DND-41 (cell line): ENCODE data around the gene ZCCHC14.

Source experiments
- ATAC-seq: fragments of 200-7000 bp; cut with Tn5 transposase; 3 replicates; pipeline ENCODE4 v1.9.1; 2021; ENCODE audit warnings: low read depth; ENCODE audit not compliant: insufficient read depth
- DNase-seq: peaks from one replicate; pipeline ENCODE4 v3.0.0-alpha.2; 2020
- H2AFZ ChIP-seq: 2 replicates; pipeline ENCODE4 v1.6.0; 2012; ENCODE audit warnings: low read depth, low read length
- H3K27ac ChIP-seq: 2 replicates; pipeline ENCODE4 v1.5.1; 2012; ENCODE audit warnings: low read length, inconsistent platforms
- H3K27me3 ChIP-seq: fragments of 200-600 bp; sonication (generic); 2 replicates; pipeline ENCODE4 v1.6.0; 2012; ENCODE audit warnings: low read length, mild to moderate bottlenecking, inconsistent platforms; ENCODE audit not compliant: insufficient read depth, poor library complexity
- H3K36me3 ChIP-seq: 2 replicates; pipeline ENCODE4 v1.5.1; 2012; ENCODE audit warnings: low read length, inconsistent platforms; ENCODE audit not compliant: insufficient read depth
- H3K4me1 ChIP-seq: 2 replicates; pipeline ENCODE4 v1.5.1; 2012; ENCODE audit warnings: mild to moderate bottlenecking, low read length; ENCODE audit not compliant: insufficient read depth
- H3K4me2 ChIP-seq: 2 replicates; pipeline ENCODE4 v1.6.0; 2012; ENCODE audit warnings: mild to moderate bottlenecking, moderate library complexity, low read length, inconsistent platforms; ENCODE audit not compliant: insufficient read depth
- H3K4me3 ChIP-seq, 2 experiments: fragments of 200-600 bp in 1 of 2; shearing (Covaris generic) in 1 of 2; 2 replicates each; pipeline ENCODE4 v1.5.1; 2012 to 2016; ENCODE audit warnings: inconsistent platforms in 2 of 2, low read length in 2 of 2, mild to moderate bottlenecking in 2 of 2, low read depth in 1 of 2, moderate library complexity in 1 of 2
- H3K79me2 ChIP-seq: 2 replicates; pipeline ENCODE4 v1.6.0; 2012; ENCODE audit warnings: low read length, inconsistent platforms; ENCODE audit not compliant: insufficient read depth
- H3K9ac ChIP-seq: 2 replicates; pipeline ENCODE4 v1.6.0; 2012; ENCODE audit warnings: low read depth, mild to moderate bottlenecking, inconsistent platforms, low read length, moderate library complexity
- H3K9me3 ChIP-seq: 2 replicates; pipeline ENCODE4 v1.5.1; 2012; ENCODE audit warnings: low read length, moderate library complexity, mild to moderate bottlenecking, inconsistent platforms; ENCODE audit not compliant: insufficient read depth, severe bottlenecking
- H4K20me1 ChIP-seq: 2 replicates; pipeline ENCODE4 v1.6.0; 2012; ENCODE audit warnings: low read length; ENCODE audit not compliant: insufficient read depth
- EZH2 ChIP-seq: IDR thresholded peaks from 3 replicates; pipeline ENCODE4 v1.6.1; 2012; ENCODE audit warnings: borderline replicate concordance, low read depth, mild to moderate bottlenecking, moderate library complexity, low read length, inconsistent platforms; ENCODE audit not compliant: severe bottlenecking
- TF ChIP-seq, protein P1 (sequence below): IDR thresholded peaks from 2 replicates; pipeline ENCODE4 v1.5.1; 2012; ENCODE audit warnings: borderline replicate concordance, low read length, moderate library complexity, mild to moderate bottlenecking; ENCODE audit not compliant: poor library complexity, severe bottlenecking; ENCODE audit errors: extremely low read depth

The ZCCHC14 gene

DNA sequence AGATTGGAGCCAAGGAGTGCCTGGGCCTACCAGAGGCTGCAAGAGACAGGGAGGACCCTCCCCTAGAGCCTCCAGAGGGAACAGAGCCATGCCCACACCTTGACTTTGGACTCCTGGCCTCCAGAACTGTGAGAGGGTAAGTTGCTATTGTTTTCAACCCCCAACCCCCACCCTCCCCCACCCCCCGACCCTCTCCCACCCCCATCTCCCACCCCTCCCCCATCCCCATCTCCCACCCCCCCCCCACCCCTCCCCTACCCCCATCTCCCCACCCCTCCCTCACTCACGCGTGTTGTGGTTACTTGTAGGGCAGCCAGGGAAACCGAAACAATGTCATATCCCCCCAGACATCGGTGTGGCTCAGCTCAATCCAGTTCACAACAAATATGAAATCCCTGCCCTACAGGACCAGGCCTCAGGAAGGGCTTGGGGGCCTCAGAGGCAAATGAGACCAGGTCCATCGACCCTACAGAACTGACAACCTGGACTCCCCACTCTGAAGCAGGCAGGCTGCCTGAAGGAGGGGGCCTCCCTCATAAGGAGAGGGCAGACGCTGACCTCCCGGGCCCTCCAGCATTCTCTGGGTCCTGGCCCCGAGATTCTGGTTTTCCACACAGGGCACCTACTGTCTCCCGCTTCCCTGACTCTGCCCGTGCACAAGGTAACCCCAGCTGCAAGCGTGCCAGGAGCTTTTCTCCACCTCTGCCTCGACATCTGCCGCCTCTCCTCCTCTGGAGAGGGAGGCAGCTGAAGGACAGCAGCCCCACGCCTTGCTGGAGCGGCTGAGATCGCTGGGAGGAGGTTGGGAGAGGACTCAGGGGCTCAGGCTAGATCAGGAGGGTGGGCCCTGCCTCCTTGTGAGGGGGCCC lies 3.0 kb upstream of the ZCCHC14 start:
- Histone ChIP-seq H2AFZ (no peak overlapping the region), H3K27me3 (no peaks in the 10 kb centered on the region), H4K20me1 (no peaks in the 10 kb centered on the region), H3K9ac (no peak overlapping the region), H3K9me3 (no peaks in the 10 kb centered on the region), H3K79me2 (no peaks in the 10 kb centered on the region), H3K36me3 (no peaks in the 10 kb centered on the region), H3K27ac (no peak overlapping the region), H3K4me2 (no peak overlapping the region), H3K4me3 (no peak overlapping the region), H3K4me1 (no peaks in the 10 kb centered on the region)
- ATAC-seq (no peak), DNase-seq (no peak)
- TF ChIP-seq, protein P1, sequence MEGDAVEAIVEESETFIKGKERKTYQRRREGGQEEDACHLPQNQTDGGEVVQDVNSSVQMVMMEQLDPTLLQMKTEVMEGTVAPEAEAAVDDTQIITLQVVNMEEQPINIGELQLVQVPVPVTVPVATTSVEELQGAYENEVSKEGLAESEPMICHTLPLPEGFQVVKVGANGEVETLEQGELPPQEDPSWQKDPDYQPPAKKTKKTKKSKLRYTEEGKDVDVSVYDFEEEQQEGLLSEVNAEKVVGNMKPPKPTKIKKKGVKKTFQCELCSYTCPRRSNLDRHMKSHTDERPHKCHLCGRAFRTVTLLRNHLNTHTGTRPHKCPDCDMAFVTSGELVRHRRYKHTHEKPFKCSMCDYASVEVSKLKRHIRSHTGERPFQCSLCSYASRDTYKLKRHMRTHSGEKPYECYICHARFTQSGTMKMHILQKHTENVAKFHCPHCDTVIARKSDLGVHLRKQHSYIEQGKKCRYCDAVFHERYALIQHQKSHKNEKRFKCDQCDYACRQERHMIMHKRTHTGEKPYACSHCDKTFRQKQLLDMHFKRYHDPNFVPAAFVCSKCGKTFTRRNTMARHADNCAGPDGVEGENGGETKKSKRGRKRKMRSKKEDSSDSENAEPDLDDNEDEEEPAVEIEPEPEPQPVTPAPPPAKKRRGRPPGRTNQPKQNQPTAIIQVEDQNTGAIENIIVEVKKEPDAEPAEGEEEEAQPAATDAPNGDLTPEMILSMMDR: no peak
- TF ChIP-seq EZH2: no peak

GRCh38 chr16:87493608-87494280 lies 920 bp upstream of the ZCCHC14 start:
- H2AFZ ChIP-seq: no peak overlapping the region
- no peaks in the 10 kb centered on the region for H3K36me3 ChIP-seq
- no peak overlapping the region for H3K27ac ChIP-seq
- H3K79me2 ChIP-seq: no peaks in the 10 kb centered on the region
- peaks cover 3% of the 10 kb centered on the region for H3K27me3 ChIP-seq
- H4K20me1 ChIP-seq: no peaks in the 10 kb centered on the region
- no peaks in the 10 kb centered on the region for H3K9me3 ChIP-seq
- no peak for DNase-seq
- no peak for TF ChIP-seq EZH2
- TF ChIP-seq, protein P1: no peak
- ATAC-seq: no peak
- H3K4me2 ChIP-seq: no peak overlapping the region
- no peaks in the 10 kb centered on the region for H3K4me1 ChIP-seq
- no peak overlapping the region for H3K4me3 ChIP-seq
- no peak overlapping the region for H3K9ac ChIP-seq

- Histone ChIP-seq H3K4me3 (no peak overlapping the region), H3K4me1 (no peaks in the 10 kb centered on the region)
Measured at GRCh38 chr16:87492291-87492630, 563 bp downstream of the ZCCHC14 start.

More at GRCh38 chr16:87492291-87492630, 563 bp downstream of the ZCCHC14 start:
- no peak for DNase-seq
- no peak for ATAC-seq
- no peak overlapping the region for H2AFZ ChIP-seq
- no peak overlapping the region for H3K27ac ChIP-seq
- no peaks in the 10 kb centered on the region for H3K79me2 ChIP-seq
- TF ChIP-seq, protein P1: no peak
- TF ChIP-seq EZH2: no peak
- H3K4me2 ChIP-seq: no peak overlapping the region
- no peak overlapping the region for H3K9ac ChIP-seq
- peaks cover 3% of the 10 kb centered on the region for H3K27me3 ChIP-seq
- no peaks in the 10 kb centered on the region for H4K20me1 ChIP-seq
- H3K36me3 ChIP-seq: no peaks in the 10 kb centered on the region
- H3K9me3 ChIP-seq: no peaks in the 10 kb centered on the region
